ENCODE measurements around the gene CNIH4.
"Not testable (repeated sequence)": the region's sequence is repeated elsewhere in the genome, so short reads cannot be mapped to it uniquely, and the experiment has no call there.

Gene CNIH4

GRCh38 chr1:224349716-224350115, 7.0 kb upstream of the CNIH4 start:
- not testable (repeated sequence) for DNase-seq

- not testable (repeated sequence) for DNase-seq
Measured at GRCh38 chr1:224352436-224353085, 4.1 kb upstream of the CNIH4 start.

- no peak for DNase-seq
Measured at GRCh38 chr1:224353975-224354925, 2.4 kb upstream of the CNIH4 start.

- DNase-seq, result no peak
Measured at GRCh38 chr1:224357626-224358124, 996 bp downstream of the CNIH4 start.

GRCh38 chr1:224358237-224358636, 1.6 kb downstream of the CNIH4 start:
- DNase-seq, result no peak

- DNase-seq, result no peak
Measured at GRCh38 chr1:224359207-224359606, 2.5 kb downstream of the CNIH4 start.

- no peak for DNase-seq
Measured at GRCh38 chr1:224368409-224368808, 11.7 kb downstream of the CNIH4 start.

- no peak for DNase-seq
Measured at GRCh38 chr1:224373008-224373590, 16.4 kb downstream of the CNIH4 start.

- DNase-seq, result peak; percentile 4
Measured at GRCh38 chr1:224375059-224375458, 18.4 kb downstream of the CNIH4 start.

GRCh38 chr1:224377676-224378006, 21.0 kb downstream of the CNIH4 start:
- peak; percentile 22 for DNase-seq

- DNase-seq, result peak; percentile 13
Measured at GRCh38 chr1:224378855-224379631, 22.4 kb downstream of the CNIH4 start.

- DNase-seq, result peak; percentile 55
Measured at GRCh38 chr1:224380003-224380402, 23.3 kb downstream of the CNIH4 start.

- DNase-seq, result no peak
Measured at GRCh38 chr1:224381880-224382548, 25.3 kb downstream of the CNIH4 start.

- DNase-seq, result no peak
Measured at GRCh38 chr1:224383218-224383617, 26.5 kb downstream of the CNIH4 start.

- peak; percentile 4 for DNase-seq
Measured at GRCh38 chr1:224387302-224387912, 30.7 kb downstream of the CNIH4 start.

GRCh38 chr1:224387943-224388342, 31.3 kb downstream of the CNIH4 start:
- DNase-seq, result no peak

- no peak for DNase-seq
Measured at GRCh38 chr1:224390517-224390916, 33.8 kb downstream of the CNIH4 start.

GRCh38 chr1:224392411-224393249, 36.0 kb downstream of the CNIH4 start:
- no peak for DNase-seq

- DNase-seq, result no peak
Measured at GRCh38 chr1:224393294-224393693, 36.6 kb downstream of the CNIH4 start.

GRCh38 chr1:224399887-224400286, 43.2 kb downstream of the CNIH4 start:
- DNase-seq, result no peak
